GOT3 (cell line): ENCODE measurements around the gene MYL6B.
"Not testable (repeated sequence)": the region's sequence is repeated elsewhere in the genome, so short reads cannot be mapped to it uniquely, and the experiment has no call there.

Experiments
- DNase-seq: peaks from one replicate; lab custom pipeline; 2025; ENCODE audit warnings: mixed read lengths; lab: John Stamatoyannopoulos, UW

Gene MYL6B

DNA sequence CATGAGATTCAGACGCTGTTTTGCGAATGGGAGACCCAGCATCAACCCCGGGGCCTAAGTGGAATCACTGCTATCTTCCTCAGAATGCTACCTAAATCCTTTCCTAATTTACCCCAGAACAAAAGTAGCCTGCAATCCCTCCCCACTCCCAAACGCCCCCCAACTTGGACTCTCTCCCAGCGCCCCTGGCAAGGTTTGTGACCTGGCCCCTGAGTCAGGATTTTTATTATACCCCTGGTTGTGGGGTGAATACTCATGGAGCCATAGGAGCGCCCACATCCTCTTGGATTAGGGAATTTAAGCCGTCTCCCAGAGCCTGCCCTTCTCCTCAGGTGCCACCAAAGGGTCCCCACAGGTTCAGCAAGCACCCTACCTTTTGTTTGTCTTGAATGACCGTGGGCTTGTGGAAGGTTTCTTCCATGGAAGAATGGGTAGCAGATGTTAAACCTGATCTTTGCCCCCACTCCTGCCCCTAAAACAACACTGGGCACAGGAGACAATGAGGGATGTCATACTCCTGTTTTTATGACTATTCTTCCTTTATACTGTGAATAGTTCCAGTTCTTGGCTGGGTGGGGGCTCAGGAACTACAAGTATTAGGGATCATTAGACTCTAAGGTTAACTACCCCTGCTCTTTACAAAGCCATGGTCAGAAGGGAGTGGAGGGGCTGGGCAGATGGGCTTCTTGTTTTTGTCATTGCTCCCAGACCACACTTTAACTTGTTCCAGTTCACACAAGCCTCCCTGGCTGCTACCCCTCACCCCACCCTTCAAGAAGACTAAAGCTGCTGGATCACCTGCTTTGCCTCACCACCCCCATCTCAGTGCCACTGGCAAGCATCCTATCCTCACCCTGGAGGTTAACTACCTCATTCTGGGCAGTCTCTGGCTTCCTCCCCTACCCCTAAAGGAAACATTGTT lies 630 bp downstream of the MYL6B start:
- DNase-seq = no peak

DNA sequence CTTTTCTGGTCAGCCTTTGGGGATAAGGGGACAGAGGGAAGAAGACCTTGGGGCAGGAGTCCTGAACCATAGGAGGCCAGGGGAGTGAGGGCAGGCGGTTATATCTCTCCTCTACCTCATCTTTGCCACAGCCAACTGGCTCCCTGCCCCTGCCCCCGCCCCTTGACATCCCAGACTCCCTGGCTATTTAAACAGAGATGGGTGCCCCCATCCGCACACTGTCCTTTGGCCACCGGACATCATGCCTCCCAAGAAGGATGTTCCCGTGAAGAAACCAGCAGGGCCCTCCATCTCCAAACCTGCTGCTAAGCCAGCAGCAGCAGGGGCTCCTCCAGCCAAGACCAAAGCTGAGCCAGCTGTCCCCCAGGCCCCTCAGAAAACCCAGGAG lies 1.3 kb downstream of the MYL6B start:
- no peak for DNase-seq

DNA sequence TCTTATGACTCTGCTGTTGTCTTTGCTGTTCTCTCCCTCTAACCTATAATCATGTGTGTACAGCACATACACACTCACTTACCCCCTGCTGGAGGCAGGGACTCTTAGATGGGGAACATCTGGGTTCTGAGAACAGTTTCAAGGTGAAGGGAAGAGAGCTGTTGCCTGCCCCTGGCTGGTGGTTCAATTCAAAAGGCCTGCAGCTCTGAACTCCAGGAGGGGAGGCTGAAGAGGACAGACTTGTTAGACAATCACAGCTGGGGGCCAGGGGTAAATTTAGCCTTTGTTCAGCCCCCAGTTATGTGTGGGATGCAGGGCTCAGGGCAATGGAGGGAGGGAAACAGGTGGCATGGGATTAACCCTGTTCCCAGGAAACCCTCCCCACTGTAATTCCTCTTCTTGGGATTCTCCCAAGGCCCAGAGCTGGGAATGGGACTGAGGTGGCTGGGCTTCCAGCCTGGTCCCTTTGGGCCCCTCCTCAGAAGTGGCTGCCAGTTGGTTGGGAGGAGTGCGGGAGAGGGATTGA lies 1.9 kb downstream of the MYL6B start:
- DNase-seq = no peak

DNA sequence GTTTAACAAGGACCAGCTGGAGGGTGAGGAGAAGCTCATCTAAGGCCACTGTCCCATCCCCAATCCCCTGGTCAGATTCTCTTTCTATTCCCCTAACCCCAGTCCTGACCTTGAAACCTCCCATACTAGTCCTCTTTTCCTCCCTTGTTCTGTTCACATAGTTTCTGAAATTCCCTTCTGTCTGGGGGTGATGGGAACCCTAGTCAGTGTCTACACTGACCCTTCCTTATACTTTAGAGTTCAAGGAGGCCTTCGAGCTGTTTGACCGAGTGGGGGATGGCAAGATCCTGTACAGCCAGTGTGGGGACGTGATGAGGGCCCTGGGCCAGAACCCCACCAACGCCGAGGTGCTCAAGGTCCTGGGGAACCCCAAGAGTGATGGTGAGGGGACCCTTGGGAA lies 2.4 kb downstream of the MYL6B start:
- no peak for DNase-seq

DNA sequence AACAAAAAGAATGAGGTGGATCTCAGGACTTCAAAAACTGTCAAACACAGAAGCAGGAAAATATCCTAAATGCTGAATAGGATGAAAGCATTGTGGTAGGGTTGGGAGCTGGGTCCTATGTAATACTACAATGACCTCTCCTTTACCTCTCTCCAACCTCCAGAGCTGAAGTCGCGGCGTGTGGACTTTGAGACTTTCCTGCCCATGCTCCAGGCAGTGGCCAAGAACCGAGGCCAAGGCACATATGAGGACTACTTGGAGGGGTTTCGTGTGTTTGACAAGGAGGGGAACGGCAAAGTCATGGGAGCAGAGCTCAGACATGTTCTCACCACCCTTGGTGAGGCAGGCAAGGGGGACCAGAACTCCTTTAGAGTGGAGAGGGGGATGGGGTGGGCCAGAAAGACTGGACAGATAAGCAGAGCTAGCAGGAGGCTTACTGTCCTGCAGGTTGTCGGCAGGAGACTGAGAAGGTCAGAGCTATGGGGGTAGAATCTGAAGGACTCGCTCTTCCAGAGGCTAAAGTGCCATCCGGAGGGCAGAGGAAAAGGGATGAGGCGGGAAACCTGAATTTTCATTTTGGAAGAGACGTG lies 3.0 kb downstream of the MYL6B start:
- no peak for DNase-seq

DNA sequence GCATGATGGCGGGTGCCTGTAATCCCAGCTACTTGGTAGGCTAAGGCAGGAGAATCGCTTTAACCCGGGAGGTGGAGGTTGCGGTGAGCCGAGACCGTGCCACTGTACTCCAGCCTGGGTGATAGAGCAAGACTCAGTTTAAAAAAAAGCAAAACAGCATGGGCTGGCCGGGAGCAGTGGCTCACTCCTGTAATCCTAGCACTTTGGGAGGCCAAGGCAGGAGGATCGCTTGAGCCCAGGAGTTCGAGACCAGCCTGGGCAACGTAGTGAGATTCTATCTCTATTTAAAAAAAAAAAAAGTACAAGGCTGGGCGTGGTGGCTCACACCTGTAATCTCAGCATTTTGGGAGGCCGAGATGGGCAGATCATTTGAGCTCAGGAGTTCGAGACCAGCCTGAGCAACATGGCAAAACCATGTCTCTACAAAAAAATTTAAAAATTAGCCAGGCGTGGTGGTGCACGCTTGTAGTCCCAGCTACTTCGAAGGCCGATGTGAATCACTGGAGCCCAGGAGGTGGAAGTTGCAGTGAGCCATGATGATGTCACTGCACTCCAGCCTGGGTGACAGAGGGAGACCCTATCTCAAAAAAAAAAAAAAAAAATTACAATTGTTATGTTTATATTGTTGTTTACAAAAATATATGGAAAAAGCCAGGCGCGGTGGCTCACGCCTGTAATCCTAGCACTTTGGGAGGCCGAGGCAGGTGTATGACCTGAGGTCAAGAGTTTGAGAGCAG lies 4.2 kb downstream of the MYL6B start:
- not testable (repeated sequence) for DNase-seq

DNA sequence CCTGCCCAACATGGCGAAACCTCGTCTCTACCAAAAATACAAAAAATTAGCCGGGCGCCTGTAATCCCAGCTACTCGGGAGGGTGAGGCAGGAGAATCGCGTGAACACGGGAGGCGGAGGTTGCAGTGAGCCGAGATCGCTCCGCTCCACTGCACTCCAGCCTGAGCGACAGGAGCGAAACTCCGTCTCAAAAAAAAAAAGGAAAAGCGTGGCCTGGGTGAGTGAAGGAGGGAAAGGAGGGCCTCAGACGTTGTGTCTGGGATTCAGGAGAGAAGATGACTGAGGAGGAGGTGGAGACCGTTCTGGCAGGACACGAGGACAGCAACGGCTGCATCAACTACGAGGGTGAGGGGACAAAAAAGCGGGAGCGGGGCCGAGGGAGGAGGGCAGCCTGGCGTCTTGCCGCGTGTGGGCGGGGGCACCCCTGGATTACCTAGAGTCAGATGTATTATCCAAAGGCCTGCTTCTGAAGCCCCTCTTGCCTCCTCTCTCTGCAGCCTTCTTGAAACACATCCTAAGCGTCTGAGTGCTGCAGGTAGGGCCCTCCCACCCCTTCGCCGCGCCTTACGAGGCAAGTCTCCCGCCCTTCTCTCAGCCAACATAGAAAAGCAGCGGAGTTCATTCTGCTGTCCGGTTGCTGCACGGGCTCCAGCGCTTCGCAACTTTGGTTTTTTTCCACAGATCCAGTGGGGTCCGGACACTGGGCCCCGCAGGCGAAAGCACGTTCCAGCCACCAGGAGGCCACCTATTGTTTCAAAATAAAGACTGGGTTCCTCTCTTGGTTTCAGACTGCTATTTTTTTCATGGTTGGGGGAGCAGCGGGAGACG lies 5.0 kb downstream of the MYL6B start:
- DNase-seq = peak; percentile 38

DNA sequence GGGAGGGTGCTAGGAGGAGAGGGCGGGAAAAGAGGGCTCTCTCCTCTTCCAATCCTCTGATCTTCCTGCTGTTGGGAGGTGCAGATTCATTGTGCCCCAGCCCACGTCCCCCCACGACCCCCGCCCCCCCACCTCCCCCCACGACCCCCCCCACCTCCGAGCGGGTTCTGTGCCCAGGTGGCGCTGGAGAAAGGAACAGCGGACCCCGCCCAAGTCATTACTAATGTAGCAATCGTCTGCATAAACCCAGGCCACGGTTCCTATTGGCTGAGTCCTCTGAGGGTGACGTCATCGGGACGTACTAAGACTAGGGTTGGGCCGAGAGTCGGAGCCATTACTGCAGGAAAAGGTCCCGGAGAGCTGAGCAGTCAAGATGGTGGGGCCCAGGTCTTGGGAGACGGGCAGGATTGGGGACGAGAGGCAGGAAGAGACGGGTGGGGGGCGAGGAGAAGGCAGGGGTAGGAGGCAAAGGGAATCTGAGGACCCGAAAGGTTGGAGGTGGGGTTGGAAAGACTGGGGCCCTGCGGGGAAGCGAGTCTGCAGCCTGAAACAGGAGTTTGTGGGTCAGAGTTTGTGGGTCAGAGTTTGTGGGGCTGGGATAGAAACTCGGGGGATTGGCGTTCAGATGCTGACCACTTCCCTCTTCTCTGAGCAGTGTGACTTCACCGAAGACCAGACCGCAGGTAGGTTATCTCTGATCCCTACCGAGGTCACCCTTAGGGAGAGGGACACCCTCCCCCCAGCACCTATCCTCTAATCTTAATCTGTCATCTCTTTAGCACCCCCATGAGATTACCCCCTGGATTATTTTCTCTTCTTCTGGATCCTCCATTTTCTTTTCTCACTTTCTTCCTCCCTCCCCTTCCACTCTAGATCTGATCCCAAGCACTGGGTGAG lies 5.9 kb downstream of the MYL6B start, which contains the start of gene MYL6:
Gene MYL6 (plus strand): TSS at position 331 of the 897 bp plus-strand sequence. CDS start 43 bp downstream, at position 374.
- peak; percentile 38 for DNase-seq

DNA sequence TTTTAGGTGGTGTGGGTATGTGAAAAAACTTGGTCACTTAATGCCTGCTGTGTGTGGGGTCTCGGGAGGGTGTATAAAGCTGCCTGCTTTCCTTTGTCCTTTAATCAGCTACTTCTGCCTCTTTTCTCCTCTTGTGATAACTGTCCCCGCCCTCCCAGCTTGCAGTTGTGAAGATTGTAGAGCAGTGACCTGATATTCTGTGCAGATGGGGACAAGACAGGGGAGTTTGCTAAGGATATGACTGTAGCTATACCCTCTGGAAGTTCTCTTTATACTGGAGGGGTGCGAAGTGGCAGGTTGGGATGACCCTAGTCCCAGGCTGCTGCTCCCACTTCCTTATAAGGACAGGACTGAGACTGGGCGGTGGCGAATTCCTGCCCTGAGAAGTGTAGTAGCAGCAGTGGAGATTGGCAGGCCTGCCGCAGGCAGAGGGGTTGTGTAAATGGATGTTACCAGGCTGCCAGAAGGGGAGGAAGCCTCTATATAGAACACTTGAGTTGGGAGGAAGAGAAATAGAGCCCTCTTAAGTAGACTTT lies 6.6 kb downstream of the MYL6B start:
- no peak for DNase-seq

DNA sequence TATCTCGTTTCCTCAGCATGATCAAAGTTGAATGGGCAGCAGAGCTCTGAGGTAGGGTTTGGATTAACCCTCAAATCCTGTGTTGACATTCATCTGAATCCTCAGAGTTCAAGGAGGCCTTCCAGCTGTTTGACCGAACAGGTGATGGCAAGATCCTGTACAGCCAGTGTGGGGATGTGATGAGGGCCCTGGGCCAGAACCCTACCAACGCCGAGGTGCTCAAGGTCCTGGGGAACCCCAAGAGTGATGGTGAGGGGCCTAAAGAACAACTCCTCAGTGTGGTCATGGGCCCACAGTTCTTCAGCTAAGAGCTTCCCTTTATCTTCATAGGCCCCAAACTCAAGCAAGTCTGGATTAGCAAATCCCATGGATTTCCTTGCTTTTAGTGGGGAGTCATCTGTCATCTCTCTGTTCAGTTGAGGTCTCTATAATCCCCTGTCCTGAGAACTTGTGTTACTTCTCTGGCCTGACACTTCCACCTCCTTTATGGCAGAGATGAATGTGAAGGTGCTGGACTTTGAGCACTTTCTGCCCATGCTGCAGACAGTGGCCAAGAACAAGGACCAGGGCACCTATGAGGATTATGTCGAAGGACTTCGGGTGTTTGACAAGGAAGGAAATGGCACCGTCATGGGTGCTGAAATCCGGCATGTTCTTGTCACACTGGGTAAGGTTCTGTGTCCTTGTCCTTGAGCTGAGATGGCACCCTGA lies 7.2 kb downstream of the MYL6B start:
- no peak for DNase-seq

DNA sequence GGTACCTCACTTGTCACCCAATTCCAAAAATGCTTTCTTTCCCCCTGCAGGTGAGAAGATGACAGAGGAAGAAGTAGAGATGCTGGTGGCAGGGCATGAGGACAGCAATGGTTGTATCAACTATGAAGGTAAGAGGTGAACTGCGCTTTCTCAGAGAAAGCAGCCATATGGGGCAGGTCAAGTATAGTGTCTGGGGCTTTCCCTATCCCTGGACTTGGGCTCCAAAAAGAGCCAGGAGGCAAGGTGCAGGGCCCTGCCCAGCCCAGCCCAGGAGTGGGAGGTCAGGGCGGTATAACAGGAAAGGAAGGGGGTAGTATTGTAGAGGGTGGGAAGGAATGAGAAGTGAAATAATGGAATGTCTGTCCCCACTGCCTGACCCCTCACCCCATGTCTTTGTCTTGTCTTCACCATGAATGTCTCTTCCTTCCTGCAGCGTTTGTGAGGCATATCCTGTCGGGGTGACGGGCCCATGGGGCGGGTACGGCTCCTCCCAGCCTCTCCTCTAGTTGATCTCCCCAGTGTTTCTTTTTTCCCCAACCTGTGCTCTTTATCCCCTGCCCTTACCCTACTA lies 7.9 kb downstream of the MYL6B start:
- DNase-seq = no peak

DNA sequence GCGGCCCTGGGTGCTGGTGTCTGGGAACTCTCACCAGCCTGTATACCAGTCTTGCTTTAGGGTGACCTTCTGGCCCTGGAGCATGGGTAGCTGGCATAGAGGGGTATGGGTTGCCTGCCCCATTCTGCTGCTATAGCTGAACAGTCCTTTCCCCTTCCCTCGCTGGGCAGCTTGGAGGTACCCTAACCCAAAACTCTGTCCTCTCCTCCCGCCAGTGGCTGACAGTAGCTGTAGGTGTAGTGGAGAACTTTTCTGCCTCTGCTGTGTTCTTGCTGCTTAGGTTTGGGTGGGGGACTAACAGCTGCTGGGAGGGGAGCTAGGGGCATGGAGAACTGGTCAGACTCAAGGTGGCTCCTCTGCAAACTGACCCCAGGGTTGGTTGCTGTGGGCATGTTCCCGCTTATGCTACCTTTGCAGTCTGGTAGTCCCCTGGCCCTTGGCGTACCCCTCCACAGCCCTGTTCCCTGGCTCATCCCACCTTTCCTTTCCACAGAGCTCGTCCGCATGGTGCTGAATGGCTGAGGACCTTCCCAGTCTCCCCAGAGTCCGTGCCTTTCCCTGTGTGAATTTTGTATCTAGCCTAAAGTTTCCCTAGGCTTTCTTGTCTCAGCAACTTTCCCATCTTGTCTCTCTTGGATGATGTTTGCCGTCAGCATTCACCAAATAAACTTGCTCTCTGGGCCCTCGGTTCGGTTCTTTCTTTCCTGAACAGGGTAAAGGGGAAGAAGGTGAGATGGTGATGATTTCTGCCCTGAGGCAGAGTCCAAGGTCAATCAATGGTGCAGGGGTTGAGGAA lies 8.7 kb downstream of the MYL6B start:
- no peak for DNase-seq

DNA sequence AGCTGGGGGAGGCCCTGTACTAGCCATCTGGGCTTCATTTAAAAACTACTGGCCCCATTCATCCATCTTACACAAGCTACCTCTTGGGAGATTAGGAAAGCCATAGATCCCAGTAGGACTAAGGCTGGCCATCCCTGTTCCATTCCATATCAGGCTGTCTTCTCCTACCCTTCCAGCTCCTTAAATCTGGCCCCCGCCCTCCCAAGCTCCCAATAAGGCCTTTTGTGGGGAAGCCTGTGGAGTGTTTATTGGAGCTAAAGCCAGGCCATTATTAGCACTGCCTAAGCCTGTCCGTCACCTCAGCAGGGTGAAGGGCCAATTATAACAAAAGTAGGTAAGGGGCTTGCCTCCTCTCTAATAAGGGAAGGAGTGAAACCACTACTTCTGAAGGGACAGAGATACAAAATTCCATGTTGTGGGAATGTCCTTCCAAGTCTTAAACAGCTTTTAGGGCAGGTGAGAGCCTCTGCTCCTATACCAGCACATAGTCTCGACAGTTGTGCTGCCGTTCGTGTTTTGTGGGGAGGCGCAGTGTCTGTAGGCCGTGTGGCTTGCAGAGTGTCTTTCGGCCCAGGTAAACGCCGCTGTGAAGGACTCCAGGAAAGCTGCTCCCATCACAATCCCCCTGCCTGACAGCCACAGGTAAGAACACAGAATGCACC lies 9.4 kb downstream of the MYL6B start:
- DNase-seq = no peak

DNA sequence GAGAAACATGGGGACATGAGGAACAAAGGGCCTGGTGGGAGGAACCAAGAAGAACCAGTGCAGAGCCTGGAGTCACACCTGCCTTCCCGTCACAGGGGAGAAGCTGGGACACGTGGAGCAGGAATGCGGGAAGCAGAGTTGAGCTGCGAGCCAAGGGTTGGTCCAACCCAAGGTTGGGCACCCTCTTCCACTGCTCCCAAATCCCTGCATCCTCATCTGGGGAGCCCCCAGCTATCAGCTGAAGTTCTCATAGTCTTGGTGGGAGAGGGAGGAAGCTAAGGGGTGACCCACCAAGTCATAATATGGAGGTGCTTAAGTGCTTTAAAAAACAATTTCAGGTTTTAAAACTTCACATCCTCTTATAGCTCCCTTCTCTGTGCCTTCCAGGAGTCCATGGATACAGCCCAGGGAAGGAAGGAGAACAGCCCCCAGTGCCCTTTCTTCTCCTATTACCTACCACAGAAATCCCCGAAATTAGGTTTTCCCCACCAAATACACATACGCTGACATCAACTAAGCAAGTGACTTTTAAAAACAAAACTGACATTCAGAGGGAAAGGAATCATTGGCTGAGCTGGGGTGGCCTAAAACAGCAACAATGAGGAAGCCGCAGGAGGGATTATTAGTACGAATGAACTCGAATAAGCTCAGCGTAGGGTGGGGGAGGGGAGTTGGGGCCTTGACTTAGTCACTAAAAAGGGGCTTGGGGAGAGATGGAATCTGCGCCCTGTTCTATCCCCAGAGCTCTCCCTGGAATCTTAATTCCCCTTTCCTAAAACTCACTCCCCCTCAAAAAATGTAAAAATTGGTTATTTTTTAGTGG lies 10.3 kb downstream of the MYL6B start:
- DNase-seq = no peak

DNA sequence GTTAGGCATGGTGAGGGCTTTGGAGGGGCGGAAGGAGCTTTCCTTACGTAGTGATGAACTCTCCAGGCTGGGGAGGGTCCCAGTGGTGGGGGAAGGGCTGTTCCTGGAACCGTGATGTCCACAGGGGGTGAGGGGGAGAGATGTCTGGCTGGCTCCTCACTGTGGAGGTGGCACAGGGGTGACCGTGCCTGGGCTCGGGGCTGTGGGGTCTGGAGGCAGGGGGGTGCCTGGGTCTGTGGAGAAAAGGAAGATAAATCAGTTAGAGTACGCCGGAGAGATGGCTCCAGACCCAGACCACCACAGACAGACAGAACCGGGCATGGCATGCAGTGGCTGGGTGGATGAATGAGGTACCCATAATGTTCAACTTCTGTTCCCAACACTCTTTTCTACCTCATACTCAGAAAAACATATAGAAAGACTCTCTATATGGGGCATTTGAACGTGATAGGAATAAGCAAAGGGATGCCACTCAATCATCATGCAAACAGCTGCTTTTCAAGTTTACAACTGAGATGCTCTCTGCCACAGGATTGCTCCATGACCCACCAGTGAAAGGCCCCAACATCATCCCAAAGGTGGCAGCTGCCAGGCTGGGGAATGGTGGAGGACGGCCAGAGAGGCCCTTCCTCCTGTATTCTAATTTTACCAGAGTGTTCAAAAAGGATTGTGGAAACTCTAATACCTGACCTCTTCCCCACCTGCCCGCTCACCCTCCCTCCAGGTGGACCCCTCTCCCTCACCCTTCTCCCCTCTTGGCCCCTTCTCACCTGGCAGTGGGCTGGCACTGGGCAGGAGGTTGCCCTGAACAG lies 11.4 kb downstream of the MYL6B start:
- DNase-seq = no peak

DNA sequence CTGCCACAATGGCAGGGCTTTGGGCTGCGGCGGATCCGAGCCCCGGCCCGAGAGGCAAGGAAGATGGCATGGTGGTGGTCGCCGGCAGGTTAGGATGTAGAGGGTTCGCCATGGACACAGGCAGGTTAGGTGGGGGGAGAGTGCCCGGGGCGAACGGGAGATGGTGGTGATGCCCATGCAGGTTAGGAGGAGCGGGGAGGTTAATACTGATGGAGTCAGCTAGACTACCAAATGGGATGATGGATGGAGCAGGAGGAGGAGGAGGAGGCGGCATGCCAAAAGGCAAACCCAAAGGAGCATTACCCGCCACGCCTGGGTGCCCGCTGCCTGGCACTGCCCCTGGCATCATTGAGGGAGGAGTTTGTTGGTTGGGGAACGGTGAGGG lies 11.9 kb downstream of the MYL6B start:
- no peak for DNase-seq
